22Rv1 (cell line): ENCODE measurements around the gene TOMM20L.
A peak's percentile ranks its signal among the peaks of the same experiment; 100 is the strongest.
"Not testable (repeated sequence)": the region's sequence is repeated elsewhere in the genome, so short reads cannot be mapped to it uniquely, and the experiment has no call there.

Experiments used
- H3K27ac ChIP-seq: fragments of 450-650 bp; 2 replicates; pipeline ENCODE4 v1.5.1; 2017
- CTCF ChIP-seq: fragments of 450-650 bp; IDR thresholded peaks from 2 replicates; pipeline ENCODE4 v1.5.1; 2017; ENCODE audit warnings: mild to moderate bottlenecking
- ZFX ChIP-seq: fragments of 450-650 bp; IDR thresholded peaks from 2 replicates; pipeline ENCODE4 v1.6.1; 2017; ENCODE audit warnings: antibody characterized with exemption, borderline replicate concordance

The TOMM20L gene

GRCh38 chr14:58395812-58396788 is at the start of gene TOMM20L:
TSS of gene TOMM20L (plus strand) at chr14:58395930. CDS start at chr14:58395958, 28 bp downstream.
- TF ChIP-seq CTCF (peak; percentile 98), ZFX (no peak)
- peak within 1 kb of the TSS; percentile 55 for H3K27ac ChIP-seq

GRCh38 chr14:58353516-58354299 is 42.0 kb upstream of the TOMM20L start:
- H3K27ac ChIP-seq: no peak overlapping the region
- TF ChIP-seq ZFX (no peak), CTCF (no peak)

GRCh38 chr14:58354808-58355207 is 40.9 kb upstream of the TOMM20L start:
- no peak for TF ChIP-seq CTCF
- TF ChIP-seq ZFX: no peak

GRCh38 chr14:58356268-58356667 is 39.5 kb upstream of the TOMM20L start:
- TF ChIP-seq CTCF: no peak
- H3K27ac ChIP-seq: no peak overlapping the region

More at GRCh38 chr14:58354808-58355207, 40.9 kb upstream of the TOMM20L start:
- H3K27ac ChIP-seq: no peak overlapping the region

- not testable (repeated sequence) for H3K27ac ChIP-seq
Observed at GRCh38 chr14:58362272-58362671, 33.5 kb upstream of the TOMM20L start.

GRCh38 chr14:58362798-58363412 is 32.8 kb upstream of the TOMM20L start:
- TF ChIP-seq ZFX: no peak
- TF ChIP-seq CTCF: peak; percentile 63
- H3K27ac ChIP-seq: no peak overlapping the region

GRCh38 chr14:58364316-58364715 is 31.4 kb upstream of the TOMM20L start:
- H3K27ac ChIP-seq: no peak overlapping the region

More at GRCh38 chr14:58364316-58364715, 31.4 kb upstream of the TOMM20L start:
- TF ChIP-seq CTCF: no peak
- TF ChIP-seq ZFX: no peak
